ENCODE data around the gene REXO1.
"Not testable (repeated sequence)": the region's sequence is repeated elsewhere in the genome, so short reads cannot be mapped to it uniquely, and the experiment has no call there.

DNA sequence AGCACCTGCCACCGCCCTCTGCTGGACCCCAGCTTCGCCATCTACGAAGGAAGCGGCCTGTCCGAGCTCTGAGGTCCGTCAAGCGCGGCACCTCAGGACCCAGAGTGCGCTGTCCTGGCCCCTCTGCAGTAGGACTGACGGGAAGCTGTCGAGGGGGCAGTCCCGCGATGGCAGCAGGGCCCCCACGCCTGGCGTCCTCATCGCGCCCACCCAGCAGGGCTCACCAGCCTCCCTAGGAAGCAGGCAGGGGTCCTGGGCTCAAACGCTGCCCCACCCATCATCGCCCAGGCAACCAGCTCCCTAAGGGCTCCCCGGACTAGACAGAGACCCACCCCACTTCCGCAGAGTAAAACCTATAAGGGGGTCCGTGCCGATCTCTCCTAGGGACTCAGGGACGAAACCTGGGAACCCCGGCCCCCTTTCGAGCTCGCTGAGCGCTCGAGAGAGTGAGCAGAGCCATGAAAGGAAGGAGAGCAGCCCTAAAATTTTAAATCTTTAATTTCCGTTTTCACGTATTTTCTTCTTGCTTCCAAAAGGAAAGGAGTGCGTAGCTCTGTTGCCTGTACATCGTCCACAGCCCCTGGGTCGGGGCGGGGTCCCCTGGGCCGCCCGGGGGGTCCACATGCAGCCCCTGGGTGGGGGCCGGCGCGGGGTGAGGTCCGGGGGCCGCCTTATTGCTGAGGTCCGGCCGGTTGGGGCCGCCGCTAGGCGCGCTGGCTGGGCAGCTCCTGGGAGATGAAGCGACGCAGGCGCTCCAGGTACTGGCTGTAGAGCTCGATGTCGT lies 28.4 kb upstream of the REXO1 start:
- TF ChIP-seq, protein P1, sequence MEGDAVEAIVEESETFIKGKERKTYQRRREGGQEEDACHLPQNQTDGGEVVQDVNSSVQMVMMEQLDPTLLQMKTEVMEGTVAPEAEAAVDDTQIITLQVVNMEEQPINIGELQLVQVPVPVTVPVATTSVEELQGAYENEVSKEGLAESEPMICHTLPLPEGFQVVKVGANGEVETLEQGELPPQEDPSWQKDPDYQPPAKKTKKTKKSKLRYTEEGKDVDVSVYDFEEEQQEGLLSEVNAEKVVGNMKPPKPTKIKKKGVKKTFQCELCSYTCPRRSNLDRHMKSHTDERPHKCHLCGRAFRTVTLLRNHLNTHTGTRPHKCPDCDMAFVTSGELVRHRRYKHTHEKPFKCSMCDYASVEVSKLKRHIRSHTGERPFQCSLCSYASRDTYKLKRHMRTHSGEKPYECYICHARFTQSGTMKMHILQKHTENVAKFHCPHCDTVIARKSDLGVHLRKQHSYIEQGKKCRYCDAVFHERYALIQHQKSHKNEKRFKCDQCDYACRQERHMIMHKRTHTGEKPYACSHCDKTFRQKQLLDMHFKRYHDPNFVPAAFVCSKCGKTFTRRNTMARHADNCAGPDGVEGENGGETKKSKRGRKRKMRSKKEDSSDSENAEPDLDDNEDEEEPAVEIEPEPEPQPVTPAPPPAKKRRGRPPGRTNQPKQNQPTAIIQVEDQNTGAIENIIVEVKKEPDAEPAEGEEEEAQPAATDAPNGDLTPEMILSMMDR (IDR thresholded peaks at IDR 0.05): not testable (repeated sequence)
- not testable (repeated sequence) for TF ChIP-seq EP300, POLR2A (IDR thresholded peaks at IDR 0.05)
